Measurements from ENCODE around the gene MXD1. TPM values are rescaled to one million over a fixed set of nuclear protein-coding genes. Genes with fewer than 3 reads are reported as not detected.

Gene MXD1
- total and polyA plus RNA-seq, 2 experiments from 2014 or later = 29.7 to 41.8 TPM

DNA sequence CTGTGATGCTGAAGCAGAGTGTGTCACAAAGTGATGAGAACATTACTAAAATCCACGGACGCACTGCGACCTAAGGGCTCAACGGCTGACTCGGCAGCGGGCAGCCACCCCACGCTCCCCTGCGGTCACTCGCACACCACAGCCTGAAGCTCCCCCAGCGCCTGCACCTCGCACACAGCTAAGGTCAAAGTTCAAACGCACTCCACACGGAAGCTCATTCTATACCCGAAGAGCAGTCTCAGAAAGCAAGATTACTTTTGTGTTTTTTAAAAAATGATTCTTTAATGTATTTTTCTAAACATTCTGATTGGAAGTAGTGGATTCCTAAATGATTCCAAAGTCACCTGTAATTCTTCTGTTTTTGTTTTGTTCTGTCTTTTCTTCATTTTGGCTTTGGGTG, 24.8 kb downstream of the MXD1 start:
- Histone ChIP-seq H3K4me2 (no peak overlapping the region), H4K20me1 (ENCODE audit: insufficient read depth, poor library complexity, severe bottlenecking) (no peaks in the 10 kb centered on the region), H3K79me2 (peaks cover 2% of the 10 kb centered on the region), H2AFZ (no peak overlapping the region), H3K4me3 (no peak overlapping the region), H3K9me3 (ENCODE audit: low read depth) (no peaks in the 10 kb centered on the region), H3K9me2 (replicated peaks; ENCODE audit: insufficient read depth) (no peaks in the 10 kb centered on the region), H3K27ac (no peak overlapping the region), H3K27me3 (no peaks in the 10 kb centered on the region), H3K4me1 (ENCODE audit: insufficient read depth) (peaks cover 5% of the 10 kb centered on the region), H3K36me3 (replicated peaks; ENCODE audit: insufficient read depth, low read depth) (no peaks in the 10 kb centered on the region)
- WGBS (ENCODE audit: low lambda C conversion rate, missing lambda C conversion rate) = 79% methylated on average over 14 of the region's 14 CpGs
- DNase-seq (ENCODE audit: low spot score) = no peak
- TF ChIP-seq EZH2phosphoT487 (IDR thresholded peaks at IDR 0.05; ENCODE audit: low read depth, severe bottlenecking, unreplicated experiment) (no peak), EZH2 (IDR thresholded peaks at IDR 0.05; ENCODE audit: borderline replicate concordance) (no peak)
- TF ChIP-seq, protein P1, sequence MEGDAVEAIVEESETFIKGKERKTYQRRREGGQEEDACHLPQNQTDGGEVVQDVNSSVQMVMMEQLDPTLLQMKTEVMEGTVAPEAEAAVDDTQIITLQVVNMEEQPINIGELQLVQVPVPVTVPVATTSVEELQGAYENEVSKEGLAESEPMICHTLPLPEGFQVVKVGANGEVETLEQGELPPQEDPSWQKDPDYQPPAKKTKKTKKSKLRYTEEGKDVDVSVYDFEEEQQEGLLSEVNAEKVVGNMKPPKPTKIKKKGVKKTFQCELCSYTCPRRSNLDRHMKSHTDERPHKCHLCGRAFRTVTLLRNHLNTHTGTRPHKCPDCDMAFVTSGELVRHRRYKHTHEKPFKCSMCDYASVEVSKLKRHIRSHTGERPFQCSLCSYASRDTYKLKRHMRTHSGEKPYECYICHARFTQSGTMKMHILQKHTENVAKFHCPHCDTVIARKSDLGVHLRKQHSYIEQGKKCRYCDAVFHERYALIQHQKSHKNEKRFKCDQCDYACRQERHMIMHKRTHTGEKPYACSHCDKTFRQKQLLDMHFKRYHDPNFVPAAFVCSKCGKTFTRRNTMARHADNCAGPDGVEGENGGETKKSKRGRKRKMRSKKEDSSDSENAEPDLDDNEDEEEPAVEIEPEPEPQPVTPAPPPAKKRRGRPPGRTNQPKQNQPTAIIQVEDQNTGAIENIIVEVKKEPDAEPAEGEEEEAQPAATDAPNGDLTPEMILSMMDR (IDR thresholded peaks at IDR 0.05; ENCODE audit: poor library complexity) = no peak

DNA sequence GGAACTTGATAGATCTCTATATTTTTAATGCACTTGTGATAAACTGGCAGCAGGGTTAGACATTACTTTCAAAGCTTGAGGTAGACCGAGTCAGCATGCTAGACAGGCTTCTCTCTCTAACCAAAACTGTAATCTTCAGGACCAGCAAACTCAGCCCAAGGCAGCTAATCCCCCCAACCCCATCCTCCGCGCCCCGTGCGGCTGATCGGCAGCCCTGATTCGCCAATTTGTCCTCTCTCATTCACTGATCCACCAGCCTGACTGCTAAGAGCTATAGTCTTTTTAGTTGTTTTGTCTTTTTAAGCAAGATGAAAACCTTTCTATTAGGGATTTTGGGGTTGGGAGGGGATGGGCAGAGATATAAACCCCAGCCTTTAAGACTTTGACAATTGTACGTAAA, 25.8 kb downstream of the MXD1 start:
- H4K20me1 ChIP-seq (ENCODE audit: insufficient read depth, poor library complexity, severe bottlenecking) = no peaks in the 10 kb centered on the region
- no peak overlapping the region for H3K4me3 ChIP-seq
- H3K79me2 ChIP-seq = no peaks in the 10 kb centered on the region
- 98% methylated on average over 8 of the region's 8 CpGs for WGBS (ENCODE audit: low lambda C conversion rate, missing lambda C conversion rate)
- H3K4me2 ChIP-seq = no peak overlapping the region
- no peak for DNase-seq (ENCODE audit: low spot score)
- no peaks in the 10 kb centered on the region for H3K9me3 ChIP-seq (ENCODE audit: low read depth)
- H3K9me2 ChIP-seq (replicated peaks; ENCODE audit: insufficient read depth) = no peaks in the 10 kb centered on the region
- H3K4me1 ChIP-seq (ENCODE audit: insufficient read depth) = no peaks in the 10 kb centered on the region
- H2AFZ ChIP-seq = no peak overlapping the region
- no peaks in the 10 kb centered on the region for H3K36me3 ChIP-seq (replicated peaks; ENCODE audit: insufficient read depth, low read depth)
- TF ChIP-seq EZH2phosphoT487 (IDR thresholded peaks at IDR 0.05; ENCODE audit: low read depth, severe bottlenecking, unreplicated experiment) (no peak), EZH2 (IDR thresholded peaks at IDR 0.05; ENCODE audit: borderline replicate concordance) (no peak)
- no peak overlapping the region for H3K27ac ChIP-seq
- H3K27me3 ChIP-seq = no peaks in the 10 kb centered on the region

- Histone ChIP-seq H3K27me3 (no peaks in the 10 kb centered on the region), H3K79me2 (no peaks in the 10 kb centered on the region), H3K4me1 (ENCODE audit: insufficient read depth) (peaks cover 7% of the 10 kb centered on the region), H3K27ac (no peak overlapping the region), H3K36me3 (replicated peaks; ENCODE audit: insufficient read depth, low read depth) (no peaks in the 10 kb centered on the region), H2AFZ (no peak overlapping the region), H3K4me2 (no peak overlapping the region), H3K9me3 (ENCODE audit: low read depth) (no peaks in the 10 kb centered on the region), H3K4me3 (no peak overlapping the region), H4K20me1 (ENCODE audit: insufficient read depth, poor library complexity, severe bottlenecking) (no peaks in the 10 kb centered on the region), H3K9me2 (replicated peaks; ENCODE audit: insufficient read depth) (no peaks in the 10 kb centered on the region)
- 89% methylated on average over 11 of the region's 11 CpGs for WGBS (ENCODE audit: low lambda C conversion rate, missing lambda C conversion rate)
- no peak for DNase-seq (ENCODE audit: low spot score)
- no peak for TF ChIP-seq EZH2phosphoT487 (IDR thresholded peaks at IDR 0.05; ENCODE audit: low read depth, severe bottlenecking, unreplicated experiment)
Observed at GRCh38 chr2:69943000-69943842, 28.3 kb downstream of the MXD1 start.

GRCh38 chr2:69943843-69944525, 29.1 kb downstream of the MXD1 start:
- Histone ChIP-seq H3K36me3 (replicated peaks; ENCODE audit: insufficient read depth, low read depth) (no peaks in the 10 kb centered on the region), H3K4me3 (no peak overlapping the region), H2AFZ (no peak overlapping the region), H3K27me3 (no peaks in the 10 kb centered on the region), H3K4me2 (no peak overlapping the region), H3K4me1 (ENCODE audit: insufficient read depth) (peaks cover 7% of the 10 kb centered on the region), H3K79me2 (no peaks in the 10 kb centered on the region), H4K20me1 (ENCODE audit: insufficient read depth, poor library complexity, severe bottlenecking) (no peaks in the 10 kb centered on the region), H3K9me2 (replicated peaks; ENCODE audit: insufficient read depth) (no peaks in the 10 kb centered on the region), H3K9me3 (ENCODE audit: low read depth) (no peaks in the 10 kb centered on the region), H3K27ac (no peak overlapping the region)
- DNase-seq (ENCODE audit: low spot score) = no peak
- WGBS (ENCODE audit: low lambda C conversion rate, missing lambda C conversion rate) = 87% methylated on average over 9 of the region's 9 CpGs
- TF ChIP-seq EZH2 (IDR thresholded peaks at IDR 0.05; ENCODE audit: borderline replicate concordance) (no peak), EZH2phosphoT487 (IDR thresholded peaks at IDR 0.05; ENCODE audit: low read depth, severe bottlenecking, unreplicated experiment) (no peak)
- TF ChIP-seq, protein P1 (IDR thresholded peaks at IDR 0.05; ENCODE audit: poor library complexity) = no peak

Measured in hepatocyte (in vitro differentiated cells).